HEK293T (cell line): Measurements from ENCODE around the gene PXDN.

Experiments
- BHLHE40 ChIP-seq: fragments of 450-650 bp; IDR thresholded peaks from 2 replicates; pipeline ENCODE4 v1.6.1; 2016; ENCODE audit warnings: mild to moderate bottlenecking, moderate library complexity, borderline replicate concordance
- ELF4 ChIP-seq: fragments of 450-650 bp; IDR thresholded peaks from 2 replicates; pipeline ENCODE4 v1.6.1; 2017; ENCODE audit warnings: antibody characterized with exemption
- FOXA1 ChIP-seq: fragments of 450-650 bp; IDR thresholded peaks from 2 replicates; pipeline ENCODE4 v1.6.1; 2016; ENCODE audit warnings: mild to moderate bottlenecking
- FOXK2 ChIP-seq: fragments of 450-650 bp; IDR thresholded peaks from 2 replicates; pipeline ENCODE4 v1.6.1; 2016; ENCODE audit warnings: mild to moderate bottlenecking
- FOXM1 ChIP-seq: fragments of 450-650 bp; IDR thresholded peaks from 2 replicates; pipeline ENCODE4 v1.6.1; 2017; ENCODE audit warnings: mild to moderate bottlenecking, borderline replicate concordance
- NFRKB ChIP-seq: fragments of 450-650 bp; IDR thresholded peaks from 2 replicates; pipeline ENCODE4 v1.6.1; 2016; ENCODE audit warnings: mild to moderate bottlenecking, moderate library complexity
- SP1 ChIP-seq: fragments of 450-650 bp; IDR thresholded peaks from 2 replicates; pipeline ENCODE4 v1.6.1; 2017
- SUZ12 ChIP-seq: fragments of 450-650 bp; IDR thresholded peaks from 2 replicates; pipeline ENCODE4 v1.6.1; 2016; ENCODE audit warnings: mild to moderate bottlenecking
- TARDBP ChIP-seq: fragments of 450-650 bp; IDR thresholded peaks from 2 replicates; pipeline ENCODE4 v1.6.1; 2016
- ZNF384 ChIP-seq: fragments of 450-650 bp; IDR thresholded peaks from 2 replicates; pipeline ENCODE4 v1.6.1; 2016

GRCh38 chr2:1613731-1614354 is 130.5 kb downstream of the PXDN start:
- TF ChIP-seq NFRKB (no peak), SUZ12 (no peak), TARDBP (no peak), ZNF384 (no peak), BHLHE40 (no peak), FOXA1 (no peak), FOXM1 (no peak), FOXK2 (no peak), SP1 (no peak), ELF4 (no peak)
